GM19238 (cell line): ENCODE measurements around the gene TRIM71.
"Not testable (repeated sequence)": the region's sequence is repeated elsewhere in the genome, so short reads cannot be mapped to it uniquely, and the experiment has no call there.

Experiments
- DNase-seq: peaks from one replicate; pipeline ENCODE4 v3.0.0; 2011; ENCODE audit warnings: low spot score; ENCODE audit not compliant: insufficient read length

Gene TRIM71

GRCh38 chr3:32817558-32818228 is at the start of gene TRIM71:
Gene TRIM71, plus strand, starts transcription at chr3:32817997. Its CDS starts 84 bp downstream, at chr3:32818081.
- DNase-seq, result no peak

DNA sequence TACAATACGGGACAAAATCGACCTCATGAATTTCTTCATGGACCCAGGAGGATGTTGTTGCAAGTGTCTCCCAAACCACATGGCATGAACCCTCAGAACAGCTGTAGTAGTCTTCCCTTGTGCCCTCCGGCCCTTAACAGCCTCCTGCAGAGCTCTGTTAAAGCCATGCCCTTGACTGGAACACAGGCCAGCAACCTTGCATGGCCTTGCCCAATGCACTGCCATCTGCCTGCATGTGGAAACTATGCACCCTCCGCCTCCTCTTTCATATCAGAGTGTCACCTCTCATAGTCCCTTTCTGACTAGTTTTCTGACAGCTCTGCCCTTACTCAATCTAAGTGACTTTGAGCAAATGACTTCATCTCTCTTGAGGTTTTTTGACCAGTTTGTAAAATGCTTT is 39.4 kb upstream of the TRIM71 start:
- DNase-seq, result no peak

- no peak for DNase-seq
Measured at GRCh38 chr3:32780071-32780734, 37.6 kb upstream of the TRIM71 start.

- peak; percentile 5 for DNase-seq
Measured at GRCh38 chr3:32780735-32781210, 37.0 kb upstream of the TRIM71 start.

DNA sequence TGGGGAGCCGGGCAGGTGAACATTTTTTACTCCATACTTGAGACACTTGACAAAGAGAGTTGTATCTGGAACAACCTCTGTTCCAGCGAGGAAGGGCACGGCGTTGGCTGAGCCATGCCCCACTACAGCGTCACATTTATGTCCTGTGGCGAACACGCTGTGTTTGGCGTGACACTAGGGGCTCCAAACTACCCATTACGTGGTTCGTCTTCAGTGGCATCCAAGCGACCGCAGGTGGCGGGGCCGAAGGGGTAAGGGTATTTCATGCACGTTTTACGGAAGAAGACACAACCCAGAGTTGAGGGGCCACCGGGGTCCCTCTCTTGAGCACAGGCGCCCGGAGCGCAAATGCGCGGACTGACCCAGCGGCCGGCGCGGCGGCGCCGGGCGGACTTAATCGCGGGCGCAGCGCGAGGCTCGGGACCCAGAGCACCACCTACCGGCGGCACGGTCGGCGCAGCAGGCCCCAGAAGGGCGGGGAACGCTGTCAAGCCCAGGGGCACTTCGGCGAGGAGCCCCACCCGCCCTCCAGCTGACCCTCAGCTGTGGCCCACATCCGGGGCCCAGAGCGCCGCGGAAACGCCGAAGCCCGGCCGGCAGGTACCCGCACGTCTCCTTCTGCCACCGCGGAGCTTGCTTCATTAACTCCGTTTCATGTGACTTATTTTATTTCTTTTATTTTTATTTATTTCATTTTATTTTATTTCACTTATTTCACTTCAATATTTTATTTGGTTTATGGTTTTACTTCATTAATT is 36.4 kb upstream of the TRIM71 start:
- DNase-seq, result peak; percentile 77

DNA sequence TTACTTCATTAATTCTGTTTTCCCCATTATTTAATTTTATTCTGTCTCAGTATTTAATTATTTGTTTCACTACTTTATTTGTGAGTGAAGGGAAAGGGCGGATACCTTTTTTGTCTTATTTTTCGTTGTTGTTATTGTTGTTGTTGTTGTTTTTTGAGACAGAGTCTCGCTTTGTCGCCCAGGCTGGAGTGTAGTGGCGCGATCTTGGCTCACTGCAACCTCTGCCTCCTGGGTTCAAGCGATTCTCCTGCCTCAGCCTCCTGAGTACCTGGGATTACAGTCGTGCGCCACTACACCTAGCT is 35.9 kb upstream of the TRIM71 start:
- DNase-seq, result not testable (repeated sequence)

- DNase-seq, result no peak
Measured at GRCh38 chr3:32782407-32782806, 35.4 kb upstream of the TRIM71 start.

- no peak for DNase-seq
Measured at GRCh38 chr3:32791833-32792232, 26.0 kb upstream of the TRIM71 start.

DNA sequence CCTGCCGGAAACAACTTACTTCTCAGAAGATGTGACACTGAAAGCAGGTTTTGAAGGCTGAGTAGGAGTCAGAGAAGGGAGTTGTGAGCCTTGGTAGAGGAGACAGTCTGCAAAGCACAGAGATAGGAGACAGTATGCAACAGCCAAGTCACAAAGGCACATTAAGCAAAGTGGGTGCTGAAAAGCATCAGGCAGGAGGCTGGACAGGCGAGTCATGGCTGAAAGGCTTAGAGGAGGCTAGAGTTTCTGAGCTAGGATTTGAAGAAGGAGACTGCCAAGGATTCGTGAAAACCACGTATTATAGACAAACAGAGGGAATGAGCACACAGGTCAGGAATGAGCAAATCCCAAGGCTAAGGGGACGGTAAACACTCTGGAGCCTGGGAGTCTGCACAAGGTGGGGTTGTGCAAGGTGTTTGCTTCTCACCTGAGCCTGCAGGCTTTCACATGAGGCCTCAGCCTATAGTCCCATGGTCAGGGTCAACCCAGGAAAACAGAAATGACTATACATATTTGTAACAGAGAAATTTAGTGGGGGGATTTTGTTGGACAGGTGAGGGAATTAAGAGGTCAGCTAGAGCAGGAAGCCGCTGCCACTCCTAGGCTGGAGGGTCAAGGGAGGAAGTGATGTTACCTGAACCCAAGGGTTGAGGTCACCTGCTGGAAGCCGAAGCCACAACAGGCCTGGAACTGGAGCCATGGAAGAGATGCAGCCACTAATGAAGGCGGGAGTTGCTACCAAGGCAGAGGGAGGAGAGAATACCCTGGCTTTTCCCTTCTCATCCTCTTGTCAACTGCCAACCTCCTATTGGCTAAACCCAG is 23.1 kb upstream of the TRIM71 start:
- no peak for DNase-seq

GRCh38 chr3:32796384-32796950 is 21.3 kb upstream of the TRIM71 start:
- not testable (repeated sequence) for DNase-seq

- DNase-seq, result no peak
Measured at GRCh38 chr3:32797776-32798175, 20.0 kb upstream of the TRIM71 start.

DNA sequence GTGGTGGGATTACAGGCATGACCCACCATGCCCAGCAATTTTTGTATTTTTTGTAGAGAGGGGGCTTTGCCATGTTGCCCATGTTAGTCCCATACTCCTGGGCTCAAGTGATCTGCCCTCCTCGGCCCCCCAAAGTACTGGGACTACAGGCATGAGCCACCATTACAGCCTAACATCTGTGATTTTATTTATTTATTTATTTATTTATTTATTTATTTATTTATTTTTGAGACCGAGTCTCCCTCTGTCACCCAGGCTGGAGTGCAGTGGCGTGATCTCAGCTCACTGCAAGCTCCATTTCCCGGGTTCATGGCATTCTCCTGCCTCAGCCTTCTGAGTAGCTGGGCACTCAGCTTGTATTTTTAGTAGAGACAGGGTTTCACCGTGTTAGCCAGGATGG is 16.4 kb upstream of the TRIM71 start:
- not testable (repeated sequence) for DNase-seq

DNA sequence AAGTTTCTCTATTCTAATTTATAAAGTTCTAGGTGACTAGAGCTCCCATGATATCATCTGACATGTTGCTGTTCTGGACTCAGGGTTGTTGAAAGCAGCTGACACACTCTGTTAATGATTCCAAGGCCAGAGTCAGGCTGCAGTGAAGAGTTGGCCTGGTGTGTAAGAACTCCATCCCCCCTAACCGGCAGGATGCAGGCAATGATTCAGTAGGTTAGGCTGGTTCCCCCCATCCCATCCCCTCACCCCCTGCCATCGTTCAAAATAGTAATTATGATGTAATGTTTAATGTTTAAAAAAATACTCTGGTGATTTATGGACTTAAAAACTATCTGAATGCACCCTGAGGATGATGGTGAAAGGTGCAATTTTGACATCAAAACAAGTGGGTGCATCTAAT is 4.6 kb upstream of the TRIM71 start:
- DNase-seq, result no peak

GRCh38 chr3:32814361-32814760 is 3.4 kb upstream of the TRIM71 start:
- DNase-seq, result no peak

- no peak for DNase-seq
Measured at GRCh38 chr3:32815841-32816438, 1.9 kb upstream of the TRIM71 start.

DNA sequence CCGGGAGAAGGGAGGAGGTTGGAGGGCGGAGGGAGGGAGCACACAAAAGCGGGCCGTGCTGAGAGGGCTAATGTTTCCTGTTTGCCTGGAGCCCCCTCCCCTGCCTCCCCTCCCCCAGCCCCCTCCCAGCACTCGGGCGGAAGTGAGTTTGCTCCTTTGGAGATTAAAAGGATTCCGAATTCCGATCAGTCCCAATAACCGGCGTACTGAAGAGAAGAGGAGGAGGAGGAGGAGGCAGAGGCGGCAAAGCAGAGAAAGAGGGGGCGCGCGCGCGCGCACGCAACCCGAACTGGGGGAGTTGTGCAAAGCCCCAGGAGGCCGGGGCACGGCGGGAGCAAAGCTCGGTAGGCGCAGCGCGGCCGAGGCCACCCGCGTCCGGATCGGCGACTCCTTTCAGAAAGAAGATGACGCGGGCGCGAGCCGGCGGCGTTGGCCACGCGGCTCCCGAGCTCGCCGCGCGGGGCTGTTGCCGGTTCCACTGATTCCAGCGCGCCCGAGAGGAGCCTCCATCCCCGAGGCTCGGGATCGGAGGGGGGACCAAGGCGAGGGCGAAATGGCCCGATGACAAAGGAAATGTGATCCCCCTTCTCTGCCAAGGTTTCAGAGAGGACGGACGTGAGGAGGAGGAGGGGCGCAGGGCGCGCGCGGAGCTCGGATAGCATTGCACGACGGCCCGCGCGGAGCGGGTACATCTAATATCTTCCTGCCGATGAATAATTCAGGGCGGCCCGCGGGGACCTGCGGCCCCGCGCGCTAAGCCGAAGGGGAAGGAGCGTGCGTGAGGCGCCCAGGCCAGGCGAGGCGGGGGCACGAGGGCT is 1.1 kb upstream of the TRIM71 start:
- DNase-seq, result no peak

DNA sequence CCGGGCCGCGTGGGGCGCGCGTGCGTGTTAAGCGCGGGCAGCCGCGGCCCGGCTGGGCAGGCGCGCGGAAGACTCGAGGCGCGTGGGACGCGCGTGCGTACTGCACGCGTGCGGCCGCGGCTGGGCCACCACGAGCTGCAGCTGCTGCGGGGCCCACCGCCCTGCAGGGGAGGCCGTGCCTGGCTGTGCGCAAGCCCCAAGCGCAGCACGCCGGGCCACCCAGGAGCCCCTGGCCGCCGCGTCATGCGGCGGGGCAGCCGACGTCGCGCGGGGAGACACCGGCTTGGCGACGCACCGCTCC is 590 bp upstream of the TRIM71 start:
- DNase-seq, result no peak

GRCh38 chr3:32818229-32818969 is 602 bp downstream of the TRIM71 start:
- DNase-seq, result no peak

DNA sequence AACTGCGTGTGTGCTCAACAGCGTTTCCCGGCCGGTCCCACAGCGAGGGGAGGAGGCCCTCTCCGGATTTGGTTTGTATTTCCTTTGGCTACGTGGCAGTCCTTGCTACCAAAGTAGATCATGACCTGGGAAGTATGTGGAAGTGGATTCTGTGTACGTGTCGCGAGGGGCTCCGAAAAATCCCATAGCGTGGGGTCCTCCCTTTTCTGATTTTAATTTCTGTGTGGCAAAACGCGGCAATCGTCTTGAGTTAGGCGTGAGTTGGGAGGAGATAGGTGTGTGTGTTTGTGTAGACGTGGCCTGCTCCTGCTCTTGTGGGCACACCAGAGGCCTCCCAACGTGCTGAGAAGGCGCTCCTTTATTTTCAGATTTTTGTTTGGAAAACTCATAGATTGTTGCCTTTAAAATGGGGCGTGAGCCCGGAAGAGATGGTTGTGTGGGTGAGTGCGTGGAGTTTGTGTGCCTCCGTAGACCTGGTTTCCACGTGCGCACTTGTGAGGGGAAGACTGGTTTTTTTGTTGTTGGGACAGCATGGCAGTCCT is 1.2 kb downstream of the TRIM71 start:
- no peak for DNase-seq
